SK-N-SH (cell line): ENCODE measurements around the gene TEPSIN. TPM values are rescaled to one million over a fixed set of nuclear protein-coding genes. Genes with fewer than 3 reads are reported as not detected.

Experiments
- CTCF ChIA-PET: fragments of 300-600, 350-600 bp; formaldehyde crosslinking; extraction: SDS; loops from one replicate; lab custom pipeline; 2021; lab: Yijun Ruan, JAX
- POLR2A ChIA-PET: fragments of 350-600 bp; sonication (Branson Sonifier 250); formaldehyde crosslinking; extraction: SDS; loops from one replicate; lab custom pipeline; 2020; ENCODE audit warnings: antibody characterized with exemption, inconsistent platforms; lab: Yijun Ruan, JAX
- DNase-seq: peaks from one replicate; pipeline ENCODE4 v3.0.0; 2012
- H2AFZ ChIP-seq: fragments of 200-600 bp; sonication (generic); 2 replicates; pipeline ENCODE4 v1.8.1; 2016; ENCODE audit warnings: antibody characterized with exemption, mild to moderate bottlenecking, low read depth
- H3F3A ChIP-seq: fragments of 200-600 bp; sonication (generic); replicated peaks from 2 replicates; pipeline ENCODE3; 2016; ENCODE audit warnings: antibody characterized with exemption, mild to moderate bottlenecking; ENCODE audit not compliant: insufficient read depth
- H3K27ac ChIP-seq, 2 experiments: fragments of 200-500 bp in 1 of 2; fragments of 200-600 bp in 1 of 2; sonication (Bioruptor generic) in 1 of 2; sonication (generic), shearing (Covaris generic) in 1 of 2; 2 replicates each; pipeline versions ENCODE4 v1.5.1 to v1.6.1; 2014 to 2016; ENCODE audit warnings: low read depth in 2 of 2, inconsistent platforms in 1 of 2, low read length in 1 of 2, mild to moderate bottlenecking in 1 of 2, mixed read lengths in 1 of 2
- H3K27me3 ChIP-seq: fragments of 200-600 bp; sonication (generic), shearing (Covaris generic); 2 replicates; pipeline ENCODE4 v1.6.1; 2016; ENCODE audit warnings: mixed run types; ENCODE audit not compliant: insufficient read depth
- H3K36me3 ChIP-seq, 2 experiments: fragments of 200-500 bp in 1 of 2; fragments of 200-600 bp in 1 of 2; sonication (Bioruptor generic) in 1 of 2; sonication (generic) in 1 of 2; replicated peaks in 1 of 2; 2 replicates each; pipeline versions ENCODE3 to v1.5.1; 2014 to 2016; ENCODE audit warnings: low read length in 1 of 2, mild to moderate bottlenecking in 1 of 2; ENCODE audit not compliant: insufficient read depth in 2 of 2, control insufficient read depth in 1 of 2
- H3K4me1 ChIP-seq, 2 experiments: fragments of 200-500 bp in 1 of 2; fragments of 200-600 bp in 1 of 2; sonication (Bioruptor generic) in 1 of 2; sonication (generic), shearing (Covaris generic) in 1 of 2; 2 replicates each; pipeline versions ENCODE4 v1.5.1 to v1.6.1; 2014 to 2016; ENCODE audit warnings: low read depth in 1 of 2, low read length in 1 of 2, mixed run types in 1 of 2; ENCODE audit not compliant: insufficient read depth in 2 of 2, control insufficient read depth in 1 of 2
- H3K4me2 ChIP-seq: fragments of 200-600 bp; sonication (generic), shearing (Covaris generic); 2 replicates; pipeline ENCODE4 v1.6.1; 2017; ENCODE audit warnings: mixed run types
- H3K4me3 ChIP-seq, 2 experiments: fragments of 200-500 bp in 1 of 2; fragments of 200-600 bp in 1 of 2; sonication (Bioruptor generic) in 1 of 2; sonication (generic), shearing (Covaris generic) in 1 of 2; 2 replicates each; pipeline versions ENCODE4 v1.5.1 to v1.8.1; 2014 to 2016; ENCODE audit warnings: low read depth in 2 of 2, inconsistent platforms in 1 of 2, low read length in 1 of 2, mild to moderate bottlenecking in 1 of 2, mixed read lengths in 1 of 2, moderate library complexity in 1 of 2
- H3K79me2 ChIP-seq: fragments of 200-600 bp; sonication (generic); 2 replicates; pipeline ENCODE4 v1.8.1; 2017; ENCODE audit warnings: mild to moderate bottlenecking; ENCODE audit not compliant: insufficient read depth
- H3K9ac ChIP-seq: fragments of 200-600 bp; sonication (generic); 2 replicates; pipeline ENCODE4 v1.6.1; 2017; ENCODE audit warnings: mixed run types
- H3K9me2 ChIP-seq: fragments of 200-600 bp; sonication (generic); 2 replicates; pipeline ENCODE4 v1.6.1; 2017; ENCODE audit warnings: mixed run types
- H3K9me3 ChIP-seq: fragments of 200-600 bp; sonication (generic); 2 replicates; pipeline ENCODE4 v1.6.1; 2017; ENCODE audit warnings: mixed run types, mild to moderate bottlenecking, moderate library complexity
- H4K20me1 ChIP-seq: fragments of 200-600 bp; sonication (generic); 2 replicates; pipeline ENCODE4 v1.6.1; 2017; ENCODE audit warnings: mild to moderate bottlenecking, mixed run types; ENCODE audit not compliant: insufficient read depth
- EZH2phosphoT487 ChIP-seq: fragments of 200-600 bp; sonication (generic); IDR thresholded peaks from 2 replicates; pipeline ENCODE4 v1.6.1; 2017; ENCODE audit warnings: low read depth, mixed run types, mild to moderate bottlenecking, antibody characterized with exemption, moderate library complexity, borderline replicate concordance
- FOSL2 ChIP-seq: IDR thresholded peaks from 2 replicates; pipeline ENCODE4 v1.4.0; 2012; ENCODE audit warnings: low read depth, mild to moderate bottlenecking, moderate library complexity, borderline replicate concordance
- FOXM1 ChIP-seq: IDR thresholded peaks from 2 replicates; pipeline ENCODE4 v1.4.0; 2012; ENCODE audit warnings: low read depth, mild to moderate bottlenecking
- GABPA ChIP-seq: IDR thresholded peaks from 2 replicates; pipeline ENCODE4 v1.4.0; 2012; ENCODE audit warnings: low read depth, mild to moderate bottlenecking
- GATA2 ChIP-seq: sonication (generic); formaldehyde crosslinking; IDR thresholded peaks from 2 replicates; pipeline ENCODE4 v1.5.0; 2020; ENCODE audit warnings: mild to moderate bottlenecking, missing genetic modification reagents
- IRF3 ChIP-seq: fragments of 150-350 bp; IDR thresholded peaks from 2 replicates; pipeline ENCODE4 v1.6.1; 2016; ENCODE audit warnings: mild to moderate bottlenecking, low read depth, low read length
- JUND ChIP-seq: IDR thresholded peaks from 2 replicates; pipeline ENCODE4 v1.4.0; 2012
- NFIC ChIP-seq: IDR thresholded peaks from 2 replicates; pipeline ENCODE4 v1.4.0; 2012; ENCODE audit warnings: borderline replicate concordance
- NRF1 ChIP-seq: IDR thresholded peaks from 2 replicates; pipeline ENCODE4 v1.6.1; 2012; ENCODE audit warnings: low read depth, mild to moderate bottlenecking, low read length
- PBX3 ChIP-seq: IDR thresholded peaks from 2 replicates; pipeline ENCODE4; 2012
- RAD21 ChIP-seq: IDR thresholded peaks from 2 replicates; pipeline ENCODE4 v1.6.1; 2012; ENCODE audit warnings: mild to moderate bottlenecking, low read length
- RCOR1 ChIP-seq: fragments of 150-350 bp; IDR thresholded peaks from 2 replicates; pipeline ENCODE4 v1.6.1; 2017; ENCODE audit warnings: antibody characterized with exemption, low read length
- RXRA ChIP-seq: IDR thresholded peaks from 2 replicates; pipeline ENCODE4 v1.4.0; 2012; ENCODE audit warnings: low read depth, mild to moderate bottlenecking, borderline replicate concordance
- SIN3A ChIP-seq: IDR thresholded peaks from 2 replicates; pipeline ENCODE4 v1.6.1; 2012; ENCODE audit warnings: low read depth, mild to moderate bottlenecking, low read length, moderate library complexity, borderline replicate concordance
- SMC3 ChIP-seq: IDR thresholded peaks from 2 replicates; pipeline ENCODE4 v1.6.1; 2012; ENCODE audit warnings: low read depth, low read length, improper control_type of control experiment
- TEAD4 ChIP-seq: IDR thresholded peaks from 2 replicates; pipeline ENCODE4 v1.4.0; 2012; ENCODE audit warnings: mild to moderate bottlenecking, borderline replicate concordance; ENCODE audit not compliant: insufficient read depth
- WGBS: methylation state at CpG from one replicate; pipeline ENCODE4 v1.1.6; 2017; ENCODE audit warnings: low lambda C conversion rate; 5-methylcytosine and 5-hydroxymethylcytosine counted together
- polyA plus RNA-seq, 3 experiments: library from polyadenylated mRNA; depleted of rRNA; stranded (reverse); fragments of >200 nt; gene quantifications; 2 replicates each; pipeline ENCODE4 v1.2.3, GENCODE V29; 2012

TEPSIN gene
- polyA plus RNA-seq, 1 of the 3 experiments (the other 2 are of a cell fraction) = 35.3 TPM

- H3F3A ChIP-seq = no peaks in the 10 kb centered on the region
- H3K9ac ChIP-seq = no peak overlapping the region
- no peaks in the 10 kb centered on the region; the same call in 1 of the 2 replicates for H4K20me1 ChIP-seq
- 92% methylated on average over 8 of the region's 14 CpGs for WGBS
- CTCF ChIA-PET = interaction anchor here (1.3 to 14.7 kb wide), 4 partner anchors 55 to 403 kb away, joined by 3 to 147 read pairs (median 6); no protein-coding TSS in a partner anchor
- H3K9me3 ChIP-seq = no peaks in the 10 kb centered on the region
- H2AFZ ChIP-seq = no peak overlapping the region
- no peaks in the 10 kb centered on the region for H3K79me2 ChIP-seq
- H3K27ac ChIP-seq = no peak overlapping the region
- no peak overlapping the region for H3K4me3 ChIP-seq
- no peak overlapping the region for H3K4me2 ChIP-seq
- H3K9me2 ChIP-seq = no peaks in the 10 kb centered on the region
- POLR2A ChIA-PET = no interaction called here
- TF ChIP-seq GATA2 (CRISPR knock-in tag) (no peak), RAD21 (no peak), IRF3 (no peak), JUND (no peak), GABPA (no peak), NRF1 (no peak), FOSL2 (no peak), EZH2phosphoT487 (no peak), NFIC (no peak), SMC3 (no peak), FOXM1 (no peak), RXRA (no peak), TEAD4 (no peak), RCOR1 (no peak)
- H3K4me1 ChIP-seq = peaks cover 0 to 3% of the 10 kb centered on the region in 2 experiments; a peak in 1 of 4 replicates
- no peak for DNase-seq
- H3K36me3 ChIP-seq = peaks cover 5 to 44% of the 10 kb centered on the region in 2 experiments
- no peaks in the 10 kb centered on the region for H3K27me3 ChIP-seq
Observed at GRCh38 chr17:81197409-81197795, 41.5 kb downstream of the TEPSIN start.

GRCh38 chr17:81196505-81197408 is 42.1 kb downstream of the TEPSIN start:
- peaks cover 5 to 47% of the 10 kb centered on the region in 2 experiments for H3K36me3 ChIP-seq

More at GRCh38 chr17:81196505-81197408, 42.1 kb downstream of the TEPSIN start:
- Histone ChIP-seq H3K4me1 (peaks cover 0 to 3% of the 10 kb centered on the region in 2 experiments; a peak in 1 of 4 replicates), H3F3A (no peaks in the 10 kb centered on the region), H4K20me1 (no peaks in the 10 kb centered on the region; the same call in 1 of the 2 replicates), H3K4me2 (no peak overlapping the region), H3K27me3 (no peaks in the 10 kb centered on the region), H3K79me2 (no peaks in the 10 kb centered on the region), H3K9ac (no peak overlapping the region), H3K27ac (no peak overlapping the region), H3K9me3 (no peaks in the 10 kb centered on the region), H3K9me2 (no peaks in the 10 kb centered on the region), H3K4me3 (no peak overlapping the region), H2AFZ (no peak overlapping the region)
- 94% methylated on average over 35 of the region's 45 CpGs for WGBS
- no peak for DNase-seq
- TF ChIP-seq SIN3A (no peak), PBX3 (no peak)
- ChIA-PET CTCF (interaction anchor here (0.8 to 14.7 kb wide), 6 partner anchors 9 to 95 kb away, joined by 3 to 147 read pairs (median 4); partner anchors contain the start of gene PVALEF), POLR2A (no interaction called here)
